HG03520 (cell line): ENCODE measurements around the gene BCAR3.
"Not testable (repeated sequence)": the region's sequence is repeated elsewhere in the genome, so short reads cannot be mapped to it uniquely, and the experiment has no call there.

Source experiments
- ATAC-seq: cut with Tn5 transposase; IDR thresholded peaks from one replicate; pipeline ENCODE4 v1.9.1; 2021; ENCODE audit warnings: mild to moderate bottlenecking, moderate library complexity; ENCODE audit not compliant: unreplicated experiment

Gene BCAR3

DNA sequence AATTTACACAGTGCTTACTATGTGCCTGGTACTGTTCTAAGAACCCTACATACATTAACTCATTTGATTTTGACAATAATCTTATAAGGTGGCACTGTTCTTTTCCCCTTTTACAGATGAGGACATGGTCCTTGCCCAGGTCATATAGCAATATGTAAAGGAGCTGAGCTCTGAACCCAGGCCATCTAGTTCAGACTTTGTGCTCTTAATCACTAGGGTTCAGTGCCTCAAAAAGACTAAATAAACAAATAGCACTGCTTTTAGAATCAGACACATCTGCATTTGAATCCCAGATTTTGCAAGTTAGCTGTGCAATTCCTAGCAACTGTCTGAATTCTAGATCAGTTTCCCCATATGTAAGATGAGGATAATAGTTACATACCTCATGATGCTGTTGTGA is 8.7 kb upstream of the BCAR3 start:
- ATAC-seq, result no peak

GRCh38 chr1:93689521-93690223 is 8.0 kb upstream of the BCAR3 start:
- ATAC-seq, result no peak

DNA sequence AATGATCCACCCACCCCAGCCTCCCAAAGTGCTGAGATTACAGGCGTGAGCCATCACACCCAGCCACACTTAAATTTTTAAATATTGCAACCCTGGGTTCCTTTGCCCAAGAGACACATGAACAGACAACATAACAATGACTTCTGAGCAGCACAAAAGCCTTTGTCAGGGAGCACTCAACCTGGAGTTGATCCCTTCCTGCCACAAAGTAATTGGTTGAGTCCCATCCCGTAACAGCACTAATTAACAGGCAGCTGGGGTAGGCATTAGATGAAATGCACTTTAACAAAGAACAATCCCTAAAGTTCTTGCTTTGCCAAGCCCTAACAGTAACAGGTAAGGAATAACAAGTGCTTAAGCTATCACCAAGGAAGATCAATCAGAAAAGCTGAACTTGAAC is 5.9 kb upstream of the BCAR3 start:
- no peak for ATAC-seq

- no peak for ATAC-seq
These were observed 5.0 kb upstream of the BCAR3 start for GRCh38 chr1:93686504-93687250.

DNA sequence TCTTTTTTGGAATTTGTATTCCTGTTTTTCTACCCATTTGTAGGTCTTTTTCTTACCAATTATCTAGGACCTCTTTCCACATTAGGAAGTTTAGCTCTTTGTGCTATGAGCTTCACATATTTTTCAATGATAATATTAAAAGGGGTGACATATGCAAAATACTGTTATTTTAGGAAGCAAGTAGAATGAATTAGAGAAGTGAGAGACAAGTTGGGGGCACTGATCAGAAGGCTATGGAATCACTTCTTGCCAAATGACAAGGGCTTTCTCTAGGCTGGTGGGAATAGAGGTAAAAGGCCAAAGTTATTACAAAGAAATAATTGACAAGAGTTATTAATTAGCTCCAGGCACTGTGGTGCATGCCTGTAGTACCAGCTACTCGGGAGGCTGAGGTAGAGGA is 4.3 kb upstream of the BCAR3 start:
- ATAC-seq, result no peak

DNA sequence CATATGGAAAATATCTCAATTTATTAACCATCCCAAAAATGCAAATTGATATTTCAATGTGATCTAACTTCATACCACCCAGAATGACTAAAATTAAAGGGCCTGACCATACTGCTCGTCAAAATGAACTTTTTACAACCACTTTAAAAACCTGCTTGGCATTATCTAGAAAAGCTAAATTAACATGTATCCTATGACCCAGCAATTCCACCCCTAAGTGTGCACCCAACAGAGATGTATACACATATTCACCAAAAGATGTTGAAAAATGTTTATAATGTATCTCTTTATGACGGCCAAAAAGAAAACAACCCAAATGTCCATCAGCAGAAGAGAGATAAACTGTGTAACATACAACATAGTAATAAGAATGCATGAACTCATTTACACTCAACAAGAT is 1.6 kb upstream of the BCAR3 start:
- ATAC-seq, result no peak

- no peak for ATAC-seq
These were observed 364 bp upstream of the BCAR3 start for GRCh38 chr1:93681989-93682412.

DNA sequence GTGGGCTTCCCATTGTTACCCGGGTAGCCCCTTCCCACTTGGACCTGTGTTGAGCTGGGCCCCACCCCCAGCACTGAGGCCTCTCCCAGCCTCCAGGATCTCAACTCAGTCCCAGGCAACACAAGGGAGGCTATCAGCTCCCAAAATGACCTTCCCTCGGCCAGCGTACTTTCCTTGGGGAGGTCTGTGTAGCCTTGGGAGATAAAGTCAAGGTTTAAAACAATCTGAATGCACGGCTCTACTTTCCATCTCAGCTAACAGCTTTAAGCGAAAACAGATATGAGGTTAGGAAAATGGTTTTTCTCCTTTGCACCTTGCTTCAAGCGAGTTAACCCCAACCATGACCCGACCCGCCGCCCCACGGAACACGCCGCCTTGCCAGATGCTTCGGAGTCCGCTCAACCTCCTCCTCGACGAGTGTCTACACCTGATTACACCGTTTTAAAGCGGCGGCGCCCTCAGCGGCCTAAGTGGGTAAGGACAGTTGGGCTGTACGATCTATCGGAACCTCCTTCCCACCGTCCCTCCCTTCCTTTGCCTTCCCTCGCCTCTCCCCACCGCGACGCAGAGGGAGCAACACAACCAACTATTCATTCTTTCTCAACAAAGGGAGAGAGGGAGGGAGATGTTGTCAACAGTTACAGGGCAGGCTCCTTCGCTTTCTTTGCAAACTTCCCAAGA is 1.1 kb downstream of the BCAR3 start:
- peak; percentile 64 for ATAC-seq

GRCh38 chr1:93680076-93680419 is 1.6 kb downstream of the BCAR3 start:
- ATAC-seq, result no peak

- no peak for ATAC-seq
These were observed 2.1 kb downstream of the BCAR3 start for GRCh38 chr1:93679546-93679945.

GRCh38 chr1:93678946-93679480 is 2.6 kb downstream of the BCAR3 start:
- ATAC-seq, result no peak

DNA sequence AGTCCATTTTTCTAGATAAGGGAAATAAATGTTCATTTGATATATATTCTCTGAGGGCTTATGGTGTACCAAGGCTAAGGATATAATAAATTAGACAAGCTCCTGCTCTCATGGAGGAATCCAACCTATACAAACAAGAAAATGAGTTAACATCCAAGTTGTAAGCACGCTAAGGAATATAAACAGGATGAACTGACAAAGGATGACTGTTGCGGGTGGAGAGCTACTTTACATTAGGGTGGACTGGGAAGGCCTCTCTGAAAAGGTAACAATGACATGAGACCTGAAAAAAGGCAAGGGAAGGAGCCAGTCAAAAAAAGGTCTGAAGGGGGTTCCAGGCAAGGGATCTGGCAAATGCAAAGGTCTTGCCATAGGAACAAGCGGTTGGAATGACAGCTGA is 3.1 kb downstream of the BCAR3 start:
- ATAC-seq, result no peak

- no peak for ATAC-seq
These were observed 3.9 kb downstream of the BCAR3 start for GRCh38 chr1:93677729-93678128.

DNA sequence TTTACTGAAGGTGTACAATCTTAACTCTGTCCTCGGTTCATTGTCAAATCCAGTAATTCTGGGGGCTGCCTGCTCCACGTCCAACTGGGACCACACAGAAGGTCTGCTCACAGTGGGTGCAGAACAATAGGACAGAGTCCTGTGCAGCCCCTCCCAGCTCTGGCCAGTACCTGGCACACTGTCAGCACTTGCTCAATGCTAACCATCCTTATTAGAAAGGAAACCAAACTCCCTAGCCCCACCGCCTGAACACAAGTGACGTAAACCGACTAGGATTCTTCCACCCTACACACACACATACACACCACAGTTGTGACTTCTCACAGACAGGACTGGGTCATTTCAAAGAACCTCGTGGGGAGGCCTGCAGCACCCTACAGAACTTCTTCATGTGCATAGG is 5.2 kb downstream of the BCAR3 start:
- no peak for ATAC-seq

DNA sequence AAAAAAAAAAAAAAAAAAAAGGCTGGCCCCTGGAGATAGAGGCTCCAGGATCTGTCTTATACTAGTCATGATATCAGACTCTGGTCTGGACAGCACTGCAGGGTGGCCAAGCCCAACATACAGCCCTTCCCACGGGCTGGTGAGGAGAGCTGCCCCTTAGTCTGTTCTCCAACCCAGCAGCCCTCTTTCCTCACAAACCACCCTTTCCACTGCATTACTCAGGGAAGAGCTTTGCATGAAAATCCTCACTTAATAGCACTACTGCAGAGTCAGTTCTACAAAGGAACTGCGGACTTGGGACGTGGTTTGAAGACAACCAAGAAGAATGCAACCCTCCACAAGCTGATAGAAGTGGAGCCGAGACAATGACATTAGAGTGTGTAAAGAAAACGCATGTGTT is 5.7 kb downstream of the BCAR3 start:
- ATAC-seq, result no peak

GRCh38 chr1:93675271-93675670 is 6.4 kb downstream of the BCAR3 start:
- no peak for ATAC-seq

DNA sequence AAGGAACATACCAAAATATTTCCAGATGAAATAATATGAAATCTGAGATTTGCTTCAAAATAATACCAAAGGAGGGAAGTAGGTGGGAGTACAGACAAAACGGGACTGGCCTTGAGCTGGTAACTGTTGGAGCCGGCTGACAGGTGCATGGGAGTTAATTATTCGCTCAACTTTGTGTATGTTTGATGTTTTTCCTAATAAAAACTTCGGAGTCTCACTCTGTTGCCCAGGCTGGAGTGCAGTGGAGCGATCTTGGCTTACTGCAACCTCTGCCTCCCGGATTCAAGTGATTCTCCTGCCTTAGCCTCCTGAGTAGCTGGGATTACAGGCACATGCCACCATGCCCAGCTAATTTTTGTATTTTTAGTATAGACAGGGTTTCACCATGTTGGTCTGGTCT is 7.6 kb downstream of the BCAR3 start:
- ATAC-seq, result not testable (repeated sequence)

DNA sequence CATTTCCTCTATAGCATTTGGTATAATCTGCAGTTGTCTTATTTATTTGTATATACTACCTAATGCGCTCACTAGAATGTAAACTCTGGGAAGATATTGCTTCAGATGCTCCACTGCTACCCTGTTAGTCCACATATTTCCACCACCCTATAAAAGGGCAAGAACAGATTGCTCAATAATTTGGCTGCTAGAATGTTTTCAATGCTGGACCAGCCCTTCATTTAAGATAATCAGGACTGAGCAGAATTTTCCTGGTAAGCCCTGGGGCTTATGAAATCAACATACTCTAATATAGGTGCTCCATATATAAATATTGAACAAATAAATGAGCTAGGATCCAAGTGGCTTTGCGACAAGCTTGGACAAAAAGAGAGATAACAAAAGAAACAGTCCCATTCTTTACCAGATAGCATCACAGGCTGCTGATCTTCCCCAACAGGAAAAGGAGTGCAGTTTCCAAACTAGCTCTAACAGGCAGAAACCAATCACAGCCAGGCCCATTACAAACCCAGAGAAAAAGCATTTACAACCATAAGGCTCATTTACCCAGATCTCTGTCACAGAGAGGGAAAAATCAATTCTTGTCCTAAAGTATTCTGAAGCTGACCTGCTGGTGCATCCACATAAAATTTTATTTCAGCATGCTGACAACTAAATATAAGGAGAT is 8.3 kb downstream of the BCAR3 start:
- no peak for ATAC-seq

GRCh38 chr1:93672477-93673162 is 9.0 kb downstream of the BCAR3 start:
- no peak for ATAC-seq

DNA sequence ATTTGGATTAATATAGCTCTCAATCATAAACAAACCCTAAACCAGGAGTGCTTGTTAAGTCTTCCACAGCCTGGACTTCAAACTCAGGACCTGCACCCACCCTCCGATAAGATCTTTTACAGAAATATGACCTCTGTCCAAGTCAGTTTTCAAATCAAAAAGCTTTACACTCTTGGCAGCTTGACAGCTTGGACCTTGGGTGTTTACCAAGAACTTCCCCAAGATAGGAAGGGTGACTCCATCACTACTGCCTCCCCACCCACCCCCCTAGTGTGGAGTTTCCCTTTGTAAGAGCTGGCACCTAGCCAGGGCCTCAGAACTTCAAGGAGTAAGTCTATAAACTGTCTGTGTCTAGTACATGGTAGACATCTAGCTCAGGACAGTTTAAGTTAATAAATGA is 9.6 kb downstream of the BCAR3 start:
- no peak for ATAC-seq
